Measurements from ENCODE around the gene GLRX.

Gene GLRX

GRCh38 chr5:95804736-95805539, 17.6 kb downstream of the GLRX start:
- Histone ChIP-seq H3K9ac (ENCODE audit: low read length) (no peak overlapping the region), H3K36me3 (ENCODE audit: control insufficient read depth, insufficient read depth, low read length) (no peaks in the 10 kb centered on the region), H3K27ac (ENCODE audit: low read depth, low read length) (no peak overlapping the region), H3K4me1 (ENCODE audit: control insufficient read depth, insufficient read depth, low read length) (peaks cover 16% of the 10 kb centered on the region), H3K27me3 (ENCODE audit: control insufficient read depth, insufficient read depth, low read length) (no peaks in the 10 kb centered on the region), H3K9me3 (ENCODE audit: control insufficient read depth, insufficient read depth, low read depth, low read length) (0 out of 2 replicates have a peak, but pooled peaks cover 3% of the 10 kb centered on the region), H3K4me3 (ENCODE audit: low read depth, low read length) (no peak overlapping the region)

GRCh38 chr5:95803271-95804148, 19.0 kb downstream of the GLRX start:
- Histone ChIP-seq H3K4me3 (ENCODE audit: low read depth, low read length) (no peak overlapping the region), H3K27me3 (ENCODE audit: control insufficient read depth, insufficient read depth, low read length) (no peaks in the 10 kb centered on the region), H3K9ac (ENCODE audit: low read length) (no peak overlapping the region), H3K9me3 (ENCODE audit: control insufficient read depth, insufficient read depth, low read depth, low read length) (0 out of 2 replicates have a peak, but pooled peaks cover 3% of the 10 kb centered on the region), H3K36me3 (ENCODE audit: control insufficient read depth, insufficient read depth, low read length) (no peaks in the 10 kb centered on the region), H3K27ac (ENCODE audit: low read depth, low read length) (no peak overlapping the region), H3K4me1 (ENCODE audit: control insufficient read depth, insufficient read depth, low read length) (peaks cover 2% of the 10 kb centered on the region; the same call in 1 of the 2 replicates)

- Histone ChIP-seq H3K9ac (ENCODE audit: low read length) (no peak overlapping the region), H3K4me3 (ENCODE audit: low read depth, low read length) (no peak overlapping the region), H3K27me3 (ENCODE audit: control insufficient read depth, insufficient read depth, low read length) (no peaks in the 10 kb centered on the region), H3K9me3 (ENCODE audit: control insufficient read depth, insufficient read depth, low read depth, low read length) (0 out of 2 replicates have a peak, but pooled peaks cover 3% of the 10 kb centered on the region), H3K27ac (ENCODE audit: low read depth, low read length) (no peak overlapping the region), H3K36me3 (ENCODE audit: control insufficient read depth, insufficient read depth, low read length) (no peaks in the 10 kb centered on the region), H3K4me1 (ENCODE audit: control insufficient read depth, insufficient read depth, low read length) (no peaks in the 10 kb centered on the region)
These were observed 20.6 kb downstream of the GLRX start for GRCh38 chr5:95801961-95802360.

- no peaks in the 10 kb centered on the region for H3K27me3 ChIP-seq (ENCODE audit: control insufficient read depth, insufficient read depth, low read length)
- no peaks in the 10 kb centered on the region for H3K4me1 ChIP-seq (ENCODE audit: control insufficient read depth, insufficient read depth, low read length)
- H3K9me3 ChIP-seq (ENCODE audit: control insufficient read depth, insufficient read depth, low read depth, low read length), result 0 out of 2 replicates have a peak, but pooled peaks cover 3% of the 10 kb centered on the region
- H3K36me3 ChIP-seq (ENCODE audit: control insufficient read depth, insufficient read depth, low read length), result no peaks in the 10 kb centered on the region
- no peak overlapping the region for H3K9ac ChIP-seq (ENCODE audit: low read length)
- no peak overlapping the region for H3K4me3 ChIP-seq (ENCODE audit: low read depth, low read length)
- H3K27ac ChIP-seq (ENCODE audit: low read depth, low read length), result no peak overlapping the region
These were observed 21.0 kb downstream of the GLRX start for GRCh38 chr5:95801532-95801931.

GRCh38 chr5:95800553-95800952, 22.0 kb downstream of the GLRX start:
- Histone ChIP-seq H3K4me3 (ENCODE audit: low read depth, low read length) (no peak overlapping the region), H3K9ac (ENCODE audit: low read length) (no peak overlapping the region), H3K27me3 (ENCODE audit: control insufficient read depth, insufficient read depth, low read length) (no peaks in the 10 kb centered on the region), H3K27ac (ENCODE audit: low read depth, low read length) (no peak overlapping the region), H3K9me3 (ENCODE audit: control insufficient read depth, insufficient read depth, low read depth, low read length) (0 out of 2 replicates have a peak, but pooled peaks cover 3% of the 10 kb centered on the region), H3K36me3 (ENCODE audit: control insufficient read depth, insufficient read depth, low read length) (no peaks in the 10 kb centered on the region), H3K4me1 (ENCODE audit: control insufficient read depth, insufficient read depth, low read length) (no peaks in the 10 kb centered on the region)

GRCh38 chr5:95799191-95799835, 23.2 kb downstream of the GLRX start:
- H3K36me3 ChIP-seq (ENCODE audit: control insufficient read depth, insufficient read depth, low read length), result no peaks in the 10 kb centered on the region
- no peak overlapping the region for H3K4me3 ChIP-seq (ENCODE audit: low read depth, low read length)
- H3K27ac ChIP-seq (ENCODE audit: low read depth, low read length), result no peak overlapping the region
- H3K9ac ChIP-seq (ENCODE audit: low read length), result no peak overlapping the region
- no peaks in the 10 kb centered on the region for H3K27me3 ChIP-seq (ENCODE audit: control insufficient read depth, insufficient read depth, low read length)
- H3K4me1 ChIP-seq (ENCODE audit: control insufficient read depth, insufficient read depth, low read length), result no peaks in the 10 kb centered on the region
- no peaks in the 10 kb centered on the region for H3K9me3 ChIP-seq (ENCODE audit: control insufficient read depth, insufficient read depth, low read depth, low read length)

- no peaks in the 10 kb centered on the region for H3K27me3 ChIP-seq (ENCODE audit: control insufficient read depth, insufficient read depth, low read length)
- no peaks in the 10 kb centered on the region for H3K9me3 ChIP-seq (ENCODE audit: control insufficient read depth, insufficient read depth, low read depth, low read length)
- no peak overlapping the region for H3K27ac ChIP-seq (ENCODE audit: low read depth, low read length)
- H3K4me1 ChIP-seq (ENCODE audit: control insufficient read depth, insufficient read depth, low read length), result peaks cover 4% of the 10 kb centered on the region; the same call in 1 of the 2 replicates
- no peaks in the 10 kb centered on the region for H3K36me3 ChIP-seq (ENCODE audit: control insufficient read depth, insufficient read depth, low read length)
- no peak overlapping the region for H3K9ac ChIP-seq (ENCODE audit: low read length)
- no peak overlapping the region for H3K4me3 ChIP-seq (ENCODE audit: low read depth, low read length)
These were observed 24.0 kb downstream of the GLRX start for GRCh38 chr5:95798545-95798944.

- Histone ChIP-seq H3K9me3 (ENCODE audit: control insufficient read depth, insufficient read depth, low read depth, low read length) (no peaks in the 10 kb centered on the region), H3K36me3 (ENCODE audit: control insufficient read depth, insufficient read depth, low read length) (no peaks in the 10 kb centered on the region), H3K4me3 (ENCODE audit: low read depth, low read length) (no peak overlapping the region), H3K27ac (ENCODE audit: low read depth, low read length) (no peak overlapping the region), H3K9ac (ENCODE audit: low read length) (no peak overlapping the region), H3K4me1 (ENCODE audit: control insufficient read depth, insufficient read depth, low read length) (peaks cover 4% of the 10 kb centered on the region; the same call in 1 of the 2 replicates), H3K27me3 (ENCODE audit: control insufficient read depth, insufficient read depth, low read length) (no peaks in the 10 kb centered on the region)
These were observed 24.5 kb downstream of the GLRX start for GRCh38 chr5:95798048-95798447.

- H3K36me3 ChIP-seq (ENCODE audit: control insufficient read depth, insufficient read depth, low read length), result no peaks in the 10 kb centered on the region
- peaks cover 4% of the 10 kb centered on the region; the same call in 1 of the 2 replicates for H3K4me1 ChIP-seq (ENCODE audit: control insufficient read depth, insufficient read depth, low read length)
- no peaks in the 10 kb centered on the region for H3K9me3 ChIP-seq (ENCODE audit: control insufficient read depth, insufficient read depth, low read depth, low read length)
- H3K27ac ChIP-seq (ENCODE audit: low read depth, low read length), result no peak overlapping the region
- no peak overlapping the region for H3K4me3 ChIP-seq (ENCODE audit: low read depth, low read length)
- no peak overlapping the region for H3K9ac ChIP-seq (ENCODE audit: low read length)
- no peaks in the 10 kb centered on the region for H3K27me3 ChIP-seq (ENCODE audit: control insufficient read depth, insufficient read depth, low read length)
These were observed 25.2 kb downstream of the GLRX start for GRCh38 chr5:95797301-95797700.

- no peak overlapping the region for H3K9ac ChIP-seq (ENCODE audit: low read length)
- H3K9me3 ChIP-seq (ENCODE audit: control insufficient read depth, insufficient read depth, low read depth, low read length), result no peaks in the 10 kb centered on the region
- H3K27ac ChIP-seq (ENCODE audit: low read depth, low read length), result no peak overlapping the region; the same call in 1 of the 2 replicates
- peaks cover 4% of the 10 kb centered on the region; the same call in 1 of the 2 replicates for H3K4me1 ChIP-seq (ENCODE audit: control insufficient read depth, insufficient read depth, low read length)
- no peaks in the 10 kb centered on the region for H3K27me3 ChIP-seq (ENCODE audit: control insufficient read depth, insufficient read depth, low read length)
- H3K4me3 ChIP-seq (ENCODE audit: low read depth, low read length), result no peak overlapping the region
- H3K36me3 ChIP-seq (ENCODE audit: control insufficient read depth, insufficient read depth, low read length), result no peaks in the 10 kb centered on the region; the same call in 1 of the 2 replicates
These were observed 28.4 kb downstream of the GLRX start for GRCh38 chr5:95794070-95794516.
